PC-9 (cell line): Measurements from ENCODE around the gene PLCL2.

Experiments
- CTCF ChIP-seq: fragments of 200-600 bp; sonication (generic); conservative IDR thresholded peaks from 2 replicates; pipeline ENCODE4 v1.6.1; 2017; ENCODE audit warnings: mixed run types, antibody characterized with exemption, mild to moderate bottlenecking, moderate library complexity
- EZH2 ChIP-seq: fragments of 200-600 bp; sonication (generic); IDR thresholded peaks from 2 replicates; pipeline ENCODE4 v1.8.0; 2017; ENCODE audit warnings: antibody characterized with exemption, low read depth

- TF ChIP-seq EZH2 (no peak), CTCF (no peak)
Measured at GRCh38 chr3:16908896-16909295, 24.1 kb downstream of the PLCL2 start.
